Measurements from ENCODE around the gene WDR33.
A peak's percentile ranks its signal among the peaks of the same experiment; 100 is the strongest.
"Not testable (repeated sequence)": the region's sequence is repeated elsewhere in the genome, so short reads cannot be mapped to it uniquely, and the experiment has no call there.

The WDR33 gene

GRCh38 chr2:127834951-127835350, 24.0 kb upstream of the WDR33 start:
- no peak overlapping the region for H3K27ac ChIP-seq (ENCODE audit: low read depth, low read length)
- no peaks in the 10 kb centered on the region for H3K9me3 ChIP-seq (ENCODE audit: control insufficient read depth, insufficient read depth, low read length)
- H3K4me3 ChIP-seq (ENCODE audit: low read depth, low read length): no peak overlapping the region
- H3K9ac ChIP-seq (ENCODE audit: low read depth, low read length): no peak overlapping the region
- no peaks in the 10 kb centered on the region for H3K36me3 ChIP-seq (ENCODE audit: control insufficient read depth, insufficient read depth, low read length)
- H3K4me1 ChIP-seq (ENCODE audit: control insufficient read depth, insufficient read depth, low read length): peaks cover 6% of the 10 kb centered on the region
- no peaks in the 10 kb centered on the region for H3K27me3 ChIP-seq (ENCODE audit: control insufficient read depth, insufficient read depth, low read length)

- peak overlapping the region; percentile 26; the same call in 1 of the 2 replicates for H3K4me3 ChIP-seq (ENCODE audit: low read depth, low read length)
- no peaks in the 10 kb centered on the region for H3K27me3 ChIP-seq (ENCODE audit: control insufficient read depth, insufficient read depth, low read length)
Observed at GRCh38 chr2:127829845-127830246, 18.9 kb upstream of the WDR33 start.

GRCh38 chr2:127826708-127827107, 15.7 kb upstream of the WDR33 start:
- not testable (repeated sequence) for H3K27ac ChIP-seq (ENCODE audit: low read depth, low read length); H3K4me3 ChIP-seq (ENCODE audit: low read depth, low read length); H3K36me3 ChIP-seq (ENCODE audit: control insufficient read depth, insufficient read depth, low read length); H3K9ac ChIP-seq (ENCODE audit: low read depth, low read length); H3K27me3 ChIP-seq (ENCODE audit: control insufficient read depth, insufficient read depth, low read length)
- H3K9me3 ChIP-seq (ENCODE audit: control insufficient read depth, insufficient read depth, low read length): peaks cover 35% of the 10 kb centered on the region
- H3K4me1 ChIP-seq (ENCODE audit: control insufficient read depth, insufficient read depth, low read length): peaks cover 13% of the 10 kb centered on the region

More at GRCh38 chr2:127829845-127830246, 18.9 kb upstream of the WDR33 start:
- Histone ChIP-seq H3K9me3 (ENCODE audit: control insufficient read depth, insufficient read depth, low read length) (peaks cover 29% of the 10 kb centered on the region), H3K36me3 (ENCODE audit: control insufficient read depth, insufficient read depth, low read length) (no peaks in the 10 kb centered on the region), H3K27ac (ENCODE audit: low read depth, low read length) (peak overlapping the region; percentile 76), H3K4me1 (ENCODE audit: control insufficient read depth, insufficient read depth, low read length) (peaks cover 13% of the 10 kb centered on the region), H3K9ac (ENCODE audit: low read depth, low read length) (peak overlapping the region; percentile 74)

- no peak overlapping the region for H3K4me3 ChIP-seq (ENCODE audit: low read depth, low read length)
- H3K36me3 ChIP-seq (ENCODE audit: control insufficient read depth, insufficient read depth, low read length): no peaks in the 10 kb centered on the region
- peaks cover 42% of the 10 kb centered on the region for H3K9me3 ChIP-seq (ENCODE audit: control insufficient read depth, insufficient read depth, low read length)
- H3K27ac ChIP-seq (ENCODE audit: low read depth, low read length): no peak overlapping the region
- no peaks in the 10 kb centered on the region; the same call in 1 of the 2 replicates for H3K27me3 ChIP-seq (ENCODE audit: control insufficient read depth, insufficient read depth, low read length)
- H3K4me1 ChIP-seq (ENCODE audit: control insufficient read depth, insufficient read depth, low read length): peaks cover 13% of the 10 kb centered on the region
- H3K9ac ChIP-seq (ENCODE audit: low read depth, low read length): no peak overlapping the region
Observed at GRCh38 chr2:127826047-127826446, 15.1 kb upstream of the WDR33 start.

GRCh38 chr2:127820080-127820668, 9.2 kb upstream of the WDR33 start:
- Histone ChIP-seq H3K27me3 (ENCODE audit: control insufficient read depth, insufficient read depth, low read length) (no peaks in the 10 kb centered on the region; the same call in 1 of the 2 replicates), H3K9ac (ENCODE audit: low read depth, low read length) (no peak overlapping the region), H3K9me3 (ENCODE audit: control insufficient read depth, insufficient read depth, low read length) (peaks cover 45% of the 10 kb centered on the region), H3K4me3 (ENCODE audit: low read depth, low read length) (no peak overlapping the region), H3K27ac (ENCODE audit: low read depth, low read length) (no peak overlapping the region), H3K4me1 (ENCODE audit: control insufficient read depth, insufficient read depth, low read length) (no peaks in the 10 kb centered on the region), H3K36me3 (ENCODE audit: control insufficient read depth, insufficient read depth, low read length) (no peaks in the 10 kb centered on the region)

GRCh38 chr2:127818794-127819425, 7.9 kb upstream of the WDR33 start:
- no peak overlapping the region for H3K9ac ChIP-seq (ENCODE audit: low read depth, low read length)
- no peaks in the 10 kb centered on the region for H3K36me3 ChIP-seq (ENCODE audit: control insufficient read depth, insufficient read depth, low read length)
- H3K27me3 ChIP-seq (ENCODE audit: control insufficient read depth, insufficient read depth, low read length): no peaks in the 10 kb centered on the region; the same call in 1 of the 2 replicates
- H3K4me1 ChIP-seq (ENCODE audit: control insufficient read depth, insufficient read depth, low read length): no peaks in the 10 kb centered on the region
- H3K27ac ChIP-seq (ENCODE audit: low read depth, low read length): no peak overlapping the region
- H3K9me3 ChIP-seq (ENCODE audit: control insufficient read depth, insufficient read depth, low read length): peaks cover 42% of the 10 kb centered on the region
- H3K4me3 ChIP-seq (ENCODE audit: low read depth, low read length): no peak overlapping the region

GRCh38 chr2:127818241-127818640, 7.3 kb upstream of the WDR33 start:
- Histone ChIP-seq H3K4me3 (ENCODE audit: low read depth, low read length) (no peak overlapping the region), H3K36me3 (ENCODE audit: control insufficient read depth, insufficient read depth, low read length) (no peaks in the 10 kb centered on the region)

GRCh38 chr2:127814677-127815076, 3.7 kb upstream of the WDR33 start:
- H3K4me1 ChIP-seq (ENCODE audit: control insufficient read depth, insufficient read depth, low read length): peaks cover 6% of the 10 kb centered on the region; the same call in 1 of the 2 replicates

More at GRCh38 chr2:127818241-127818640, 7.3 kb upstream of the WDR33 start:
- Histone ChIP-seq H3K27me3 (ENCODE audit: control insufficient read depth, insufficient read depth, low read length) (no peaks in the 10 kb centered on the region; the same call in 1 of the 2 replicates), H3K4me1 (ENCODE audit: control insufficient read depth, insufficient read depth, low read length) (no peaks in the 10 kb centered on the region), H3K9ac (ENCODE audit: low read depth, low read length) (no peak overlapping the region), H3K9me3 (ENCODE audit: control insufficient read depth, insufficient read depth, low read length) (peaks cover 42% of the 10 kb centered on the region), H3K27ac (ENCODE audit: low read depth, low read length) (no peak overlapping the region)

GRCh38 chr2:127812441-127812840, 1.5 kb upstream of the WDR33 start:
- H3K27ac ChIP-seq (ENCODE audit: low read depth, low read length); H3K36me3 ChIP-seq (ENCODE audit: control insufficient read depth, insufficient read depth, low read length); H3K4me3 ChIP-seq (ENCODE audit: low read depth, low read length); H3K27me3 ChIP-seq (ENCODE audit: control insufficient read depth, insufficient read depth, low read length); H3K9me3 ChIP-seq (ENCODE audit: control insufficient read depth, insufficient read depth, low read length); H3K9ac ChIP-seq (ENCODE audit: low read depth, low read length): not testable (repeated sequence)
- H3K4me1 ChIP-seq (ENCODE audit: control insufficient read depth, insufficient read depth, low read length): peaks cover 16% of the 10 kb centered on the region

More at GRCh38 chr2:127814677-127815076, 3.7 kb upstream of the WDR33 start:
- H3K27me3 ChIP-seq (ENCODE audit: control insufficient read depth, insufficient read depth, low read length): no peaks in the 10 kb centered on the region
- H3K36me3 ChIP-seq (ENCODE audit: control insufficient read depth, insufficient read depth, low read length): no peaks in the 10 kb centered on the region
- no peak overlapping the region for H3K9ac ChIP-seq (ENCODE audit: low read depth, low read length)
- H3K27ac ChIP-seq (ENCODE audit: low read depth, low read length): no peak overlapping the region
- H3K4me3 ChIP-seq (ENCODE audit: low read depth, low read length): no peak overlapping the region
- peaks cover 16% of the 10 kb centered on the region for H3K9me3 ChIP-seq (ENCODE audit: control insufficient read depth, insufficient read depth, low read length)

- H3K36me3 ChIP-seq (ENCODE audit: control insufficient read depth, insufficient read depth, low read length): no peaks in the 10 kb centered on the region
- no peaks in the 10 kb centered on the region for H3K27me3 ChIP-seq (ENCODE audit: control insufficient read depth, insufficient read depth, low read length)
- H3K4me1 ChIP-seq (ENCODE audit: control insufficient read depth, insufficient read depth, low read length): peaks cover 20% of the 10 kb centered on the region
- peak overlapping the region; percentile 86 for H3K4me3 ChIP-seq (ENCODE audit: low read depth, low read length)
- H3K9ac ChIP-seq (ENCODE audit: low read depth, low read length): peak overlapping the region; percentile 89
- H3K27ac ChIP-seq (ENCODE audit: low read depth, low read length): peak overlapping the region; percentile 96
- H3K9me3 ChIP-seq (ENCODE audit: control insufficient read depth, insufficient read depth, low read length): no peaks in the 10 kb centered on the region
Observed at GRCh38 chr2:127811397-127812321, 688 bp upstream of the WDR33 start.

All from HUES48 (cell line).